ENCODE measurements around the gene CNTROB.
"Not testable (repeated sequence)": the region's sequence is repeated elsewhere in the genome, so short reads cannot be mapped to it uniquely, and the experiment has no call there.

Gene CNTROB

DNA sequence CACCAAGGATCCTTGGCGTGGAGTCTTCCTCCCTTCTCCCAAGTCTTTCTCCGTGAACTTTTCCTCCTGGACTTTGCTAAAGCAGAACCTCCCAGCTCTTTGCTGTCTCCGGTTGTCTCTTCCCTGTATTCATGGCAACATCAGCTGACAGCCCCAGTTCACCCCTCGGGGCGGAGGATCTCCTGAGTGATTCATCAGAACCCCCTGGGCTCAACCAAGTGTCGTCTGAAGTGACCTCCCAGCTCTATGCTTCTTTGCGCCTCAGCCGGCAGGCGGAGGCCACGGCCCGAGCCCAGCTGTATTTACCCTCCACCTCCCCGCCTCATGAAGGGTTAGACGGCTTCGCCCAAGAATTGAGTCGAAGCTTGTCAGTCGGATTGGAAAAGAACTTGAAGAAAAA, 943 bp downstream of the CNTROB start:
- in situ Hi-C loops (cut with MboI; ENCODE audit: low pct_unique_long_range_greater_than_20kb, low sequenced_read_pairs) = no loop called here
- peak; percentile 65 for DNase-seq

DNA sequence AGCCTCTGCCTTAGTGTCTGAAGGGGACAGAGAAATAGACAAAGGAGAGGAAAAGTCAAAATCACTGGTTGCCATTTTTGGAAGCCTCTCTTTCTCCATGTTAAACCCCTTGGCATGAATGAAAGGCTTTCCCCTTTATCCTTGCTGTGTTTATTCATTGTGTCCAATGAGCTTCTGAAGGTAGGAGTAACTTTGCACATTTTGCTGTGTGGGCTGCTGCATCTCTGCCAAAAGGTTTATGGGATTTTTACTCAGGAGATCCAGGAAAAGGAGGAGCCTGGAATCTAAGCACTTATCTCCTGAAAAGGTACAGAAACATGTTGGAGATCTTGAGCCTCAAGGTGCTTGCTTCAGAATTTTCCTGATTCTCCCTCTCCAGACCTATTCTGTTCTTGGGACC, 3.9 kb downstream of the CNTROB start:
- DNase-seq = no peak
- in situ Hi-C loops (cut with MboI; ENCODE audit: low pct_unique_long_range_greater_than_20kb, low sequenced_read_pairs) = no loop called here

DNA sequence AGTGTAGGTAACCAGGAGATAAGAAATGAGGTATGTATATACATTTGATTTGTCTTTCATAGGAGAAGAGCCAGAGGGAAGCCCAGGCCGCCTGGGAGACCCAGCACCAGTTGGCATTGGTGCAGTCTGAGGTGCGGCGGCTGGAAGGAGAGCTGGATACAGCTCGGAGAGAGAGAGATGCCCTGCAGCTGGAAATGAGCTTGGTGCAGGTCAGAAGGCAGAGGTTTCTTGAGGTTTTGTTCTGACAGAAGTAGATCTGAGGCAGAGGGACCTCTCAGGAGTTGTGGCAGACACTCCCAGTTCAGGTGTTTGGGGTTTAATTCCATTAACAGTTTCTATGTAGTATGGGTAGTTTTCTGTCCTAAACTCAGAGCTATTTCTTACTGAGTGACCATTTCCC, 8.0 kb downstream of the CNTROB start:
- no peak for DNase-seq
- in situ Hi-C loops (cut with MboI; ENCODE audit: low pct_unique_long_range_greater_than_20kb, low sequenced_read_pairs) = no loop called here

- in situ Hi-C loops (cut with MboI; ENCODE audit: low pct_unique_long_range_greater_than_20kb, low sequenced_read_pairs) = no loop called here
Measured at GRCh38 chr17:7940743-7941142, 8.7 kb downstream of the CNTROB start.

GRCh38 chr17:7943291-7943690, 11.3 kb downstream of the CNTROB start:
- in situ Hi-C loops (cut with MboI; ENCODE audit: low pct_unique_long_range_greater_than_20kb, low sequenced_read_pairs) = no loop called here
- no peak for DNase-seq

More at GRCh38 chr17:7940743-7941142, 8.7 kb downstream of the CNTROB start:
- DNase-seq = no peak

DNA sequence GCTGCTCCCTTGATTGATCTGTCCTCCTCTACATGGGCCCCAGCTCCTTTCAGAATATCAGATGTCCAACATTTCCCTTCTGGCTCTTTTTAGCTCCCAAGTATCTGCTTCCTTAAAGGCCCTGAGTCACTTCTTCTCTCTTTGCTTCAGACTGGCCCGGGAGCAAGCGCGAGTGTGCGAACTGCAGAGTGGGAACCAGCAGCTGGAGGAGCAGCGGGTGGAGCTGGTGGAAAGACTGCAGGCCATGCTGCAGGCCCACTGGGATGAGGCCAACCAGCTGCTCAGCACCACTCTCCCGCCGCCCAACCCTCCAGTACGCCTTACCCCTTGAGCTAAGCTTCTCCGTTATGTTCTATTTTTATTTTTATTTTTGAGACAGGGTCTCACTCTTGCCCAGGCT, 12.3 kb downstream of the CNTROB start:
- DNase-seq = no peak
- in situ Hi-C loops (cut with MboI; ENCODE audit: low pct_unique_long_range_greater_than_20kb, low sequenced_read_pairs) = no loop called here

- no peak for DNase-seq
- in situ Hi-C loops (cut with MboI; ENCODE audit: low pct_unique_long_range_greater_than_20kb, low sequenced_read_pairs) = no loop called here
Measured at GRCh38 chr17:7945651-7946050, 13.6 kb downstream of the CNTROB start.

DNA sequence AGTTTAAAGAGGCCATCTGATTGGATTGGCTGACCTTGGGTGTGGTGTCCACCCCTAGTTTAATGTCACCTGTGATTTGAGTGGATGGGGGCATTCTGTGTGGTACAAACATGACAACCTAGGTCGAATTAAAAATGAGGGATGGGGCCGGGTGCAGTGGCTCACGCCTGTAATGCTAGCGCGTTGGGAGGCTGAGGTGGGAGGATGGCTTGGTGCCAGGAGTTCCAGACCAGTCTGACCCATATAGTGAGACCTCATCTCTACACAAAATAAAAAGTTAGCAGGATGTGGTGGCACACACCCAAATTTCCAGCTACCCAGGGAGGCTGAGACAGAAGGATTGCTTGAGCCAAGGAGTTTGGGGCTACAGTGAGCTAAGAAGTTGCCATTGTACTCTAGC, 14.4 kb downstream of the CNTROB start:
- in situ Hi-C loops (cut with MboI; ENCODE audit: low pct_unique_long_range_greater_than_20kb, low sequenced_read_pairs) = no loop called here
- DNase-seq = no peak

DNA sequence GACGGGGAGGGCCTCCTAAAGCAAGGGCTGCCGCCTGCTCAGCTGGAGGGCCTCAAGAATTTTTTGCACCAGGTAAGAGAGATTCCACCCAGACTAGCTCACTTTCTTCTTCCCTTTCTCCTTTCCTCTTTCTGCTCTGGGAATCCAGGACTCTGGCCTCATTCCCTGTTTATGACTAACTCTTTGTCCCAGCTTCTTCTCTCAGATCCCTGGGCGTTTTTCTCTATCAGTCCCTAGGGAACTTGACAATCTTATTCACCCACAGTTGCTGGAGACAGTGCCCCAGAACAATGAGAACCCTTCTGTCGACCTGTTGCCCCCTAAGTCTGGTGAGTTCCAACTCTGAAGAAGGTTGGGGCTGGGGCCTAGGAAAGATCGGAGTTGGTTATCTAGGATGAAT, 15.6 kb downstream of the CNTROB start:
- in situ Hi-C loops (cut with MboI; ENCODE audit: low pct_unique_long_range_greater_than_20kb, low sequenced_read_pairs) = no loop called here
- no peak for DNase-seq

DNA sequence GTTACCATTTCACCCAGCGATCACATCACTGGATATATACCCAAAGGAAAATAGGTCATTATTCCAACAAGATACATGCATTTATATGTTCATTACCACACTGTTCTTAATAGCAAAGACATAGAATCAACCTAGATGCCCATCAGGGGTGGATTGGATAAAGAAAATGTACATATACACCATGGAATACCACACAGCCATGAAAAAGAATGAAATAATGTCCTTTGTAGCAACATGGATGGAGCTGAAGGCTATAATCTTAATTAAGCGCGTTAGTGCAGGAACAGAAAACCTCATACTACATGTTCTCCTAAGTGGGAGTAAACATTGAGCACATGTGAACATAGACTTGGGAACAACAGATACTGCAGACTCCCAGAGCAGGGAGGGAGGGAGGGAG, 18.6 kb downstream of the CNTROB start:
- in situ Hi-C loops (cut with MboI; ENCODE audit: low pct_unique_long_range_greater_than_20kb, low sequenced_read_pairs) = no loop called here
- DNase-seq = no peak

DNA sequence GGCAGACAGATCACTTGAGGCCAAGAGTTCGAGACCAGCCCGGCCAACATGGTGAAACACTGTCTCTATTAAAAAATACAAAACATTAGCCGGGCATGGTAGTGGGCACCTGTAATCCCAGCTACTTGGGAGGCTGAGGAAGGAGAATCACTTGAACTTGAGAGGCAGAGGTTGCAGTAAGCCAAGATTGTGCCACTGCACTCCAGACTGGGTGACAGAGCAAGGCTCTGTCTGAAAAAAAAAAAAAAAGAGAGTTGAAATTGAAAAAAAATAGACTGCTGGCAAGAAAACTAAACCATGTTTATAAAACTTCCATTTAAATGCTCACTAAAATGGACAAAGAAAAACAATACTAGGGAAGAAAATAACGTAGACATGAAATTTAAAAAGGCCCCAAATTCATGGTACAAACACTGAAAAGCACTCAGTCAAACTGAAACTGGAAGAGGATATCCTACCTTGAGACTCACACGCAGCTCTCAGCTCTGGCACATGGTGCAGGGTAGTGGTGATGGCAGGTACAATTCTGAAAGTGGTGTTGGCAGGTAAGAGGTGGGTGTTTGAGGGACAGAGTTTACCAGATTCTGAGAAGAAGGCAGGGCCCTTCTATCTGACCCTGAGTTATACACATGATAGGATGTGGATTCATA, 19.3 kb downstream of the CNTROB start:
- in situ Hi-C loops (cut with MboI; ENCODE audit: low pct_unique_long_range_greater_than_20kb, low sequenced_read_pairs) = no loop called here
- no peak for DNase-seq

- in situ Hi-C loops (cut with MboI; ENCODE audit: low pct_unique_long_range_greater_than_20kb, low sequenced_read_pairs); DNase-seq: not testable (repeated sequence)
Measured at GRCh38 chr17:7953266-7953665, 21.3 kb downstream of the CNTROB start.

DNA sequence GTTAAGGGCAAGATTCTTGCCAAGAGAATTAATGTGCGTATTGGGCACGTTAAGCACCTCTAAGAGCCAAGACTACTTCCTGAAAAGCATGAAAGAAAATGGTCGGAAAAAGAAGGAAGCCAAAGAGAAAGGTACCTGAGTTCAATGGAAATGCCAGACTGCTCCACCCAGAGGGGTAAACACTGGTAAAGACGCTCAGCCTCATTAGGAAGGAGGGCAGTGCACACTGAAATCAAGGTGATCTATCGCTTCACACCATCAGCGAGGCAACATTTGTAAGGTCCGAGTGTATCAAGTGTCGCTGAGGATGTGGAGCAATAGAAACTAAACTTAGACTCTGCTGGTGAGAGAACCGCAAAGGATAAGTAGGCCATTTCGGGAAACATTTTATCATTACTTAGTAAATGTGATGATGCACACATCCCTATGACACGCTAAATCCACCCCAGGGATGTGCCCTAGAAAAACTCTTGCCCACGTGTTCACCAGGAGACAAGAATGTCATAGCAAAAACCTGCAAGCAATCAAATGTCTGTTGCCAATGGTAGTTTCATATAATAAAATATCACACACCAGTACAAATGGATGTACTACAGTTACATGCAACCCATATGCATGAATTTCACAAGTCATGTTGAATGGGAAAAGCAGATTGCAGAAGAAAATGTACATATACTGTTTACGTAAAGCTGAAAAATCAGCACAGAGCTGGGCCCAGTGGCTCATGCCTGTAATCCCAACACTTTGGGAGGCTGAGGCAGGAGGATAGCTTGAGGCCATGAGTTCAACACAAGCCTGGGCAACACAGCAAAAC, 23.6 kb downstream of the CNTROB start:
- in situ Hi-C loops (cut with MboI; ENCODE audit: low pct_unique_long_range_greater_than_20kb, low sequenced_read_pairs) = no loop called here
- DNase-seq = no peak

DNA sequence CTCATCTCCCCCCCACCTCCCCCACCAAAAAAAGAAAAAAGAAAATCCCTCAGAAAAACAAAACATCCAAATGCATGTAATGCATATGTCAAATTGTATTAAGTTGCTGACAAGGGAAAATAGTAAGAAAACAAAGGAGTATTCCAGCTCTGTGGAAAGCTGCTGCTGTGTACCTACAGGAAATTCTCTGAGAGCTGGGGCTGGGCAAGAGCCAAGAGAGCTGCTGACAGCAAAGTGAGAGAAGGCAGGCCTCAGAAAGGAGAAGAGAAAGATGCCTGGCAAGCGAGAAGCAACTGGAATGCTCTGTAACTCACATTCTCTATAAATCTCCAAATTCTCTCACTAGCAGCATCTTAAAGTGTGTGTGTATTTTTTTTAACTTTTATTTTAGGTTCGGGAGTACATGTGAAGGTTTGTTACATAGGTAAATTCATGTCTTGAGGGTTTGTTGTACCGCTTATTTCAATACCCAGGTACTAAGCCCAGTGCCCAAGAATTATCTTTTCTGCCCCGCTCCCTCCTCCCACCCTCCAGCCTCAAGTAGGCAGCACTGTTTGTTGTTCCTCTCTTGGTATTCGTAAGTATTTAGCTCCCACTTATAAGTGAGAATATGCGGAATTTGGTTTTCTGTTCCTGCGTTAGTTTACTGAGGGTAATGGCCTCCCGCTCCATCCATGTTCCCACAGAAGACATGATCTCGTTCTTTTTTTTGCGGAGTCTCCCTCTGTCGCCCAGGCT, 24.4 kb downstream of the CNTROB start:
- no peak for DNase-seq
- in situ Hi-C loops (cut with MboI; ENCODE audit: low pct_unique_long_range_greater_than_20kb, low sequenced_read_pairs) = no loop called here

GRCh38 chr17:7959503-7960253, 27.7 kb downstream of the CNTROB start:
- in situ Hi-C loops (cut with MboI; ENCODE audit: low pct_unique_long_range_greater_than_20kb, low sequenced_read_pairs) = no loop called here
- DNase-seq = no peak

- in situ Hi-C loops (cut with MboI; ENCODE audit: low pct_unique_long_range_greater_than_20kb, low sequenced_read_pairs) = no loop called here
- no peak for DNase-seq
Measured at GRCh38 chr17:7961421-7961820, 29.4 kb downstream of the CNTROB start.

DNA sequence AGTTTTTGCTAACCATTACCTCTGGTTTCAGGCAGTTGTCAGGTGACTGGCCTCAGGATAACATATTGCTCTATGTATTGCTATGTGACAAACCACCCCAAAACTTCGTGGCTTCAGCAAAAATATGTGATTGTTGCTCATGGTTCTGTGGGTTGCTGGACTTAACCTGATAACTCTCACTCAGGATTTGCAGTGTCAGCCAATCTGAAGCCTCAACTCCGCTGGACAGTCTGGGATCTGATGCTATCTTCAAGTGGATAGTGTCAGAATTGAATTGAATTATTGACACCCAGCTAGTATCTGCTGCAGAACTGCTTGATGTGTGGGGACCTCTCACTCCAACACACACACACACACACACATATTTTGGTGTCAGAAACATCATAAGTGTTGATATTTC, 35.7 kb downstream of the CNTROB start:
- in situ Hi-C loops (cut with MboI; ENCODE audit: low pct_unique_long_range_greater_than_20kb, low sequenced_read_pairs) = no loop called here
- no peak for DNase-seq

DNA sequence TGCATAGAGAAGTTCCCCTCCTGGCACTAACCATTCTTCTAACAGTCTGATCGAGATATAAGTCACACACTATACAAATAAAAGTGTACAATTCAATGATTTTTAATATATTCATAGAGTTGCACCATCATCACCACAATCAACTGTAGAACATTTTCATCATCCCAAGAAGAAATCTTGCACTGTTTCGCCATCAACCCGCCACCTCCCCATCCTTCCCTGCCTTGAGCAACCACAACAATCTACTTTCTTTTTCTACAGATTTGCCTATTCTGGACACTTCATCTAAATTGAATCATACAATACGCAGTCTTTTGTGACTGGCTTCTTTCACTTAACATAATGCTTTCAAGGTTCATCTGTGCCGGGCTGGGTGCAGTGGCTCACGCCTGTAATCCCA, 37.4 kb downstream of the CNTROB start:
- in situ Hi-C loops (cut with MboI; ENCODE audit: low pct_unique_long_range_greater_than_20kb, low sequenced_read_pairs) = no loop called here
- no peak for DNase-seq

- DNase-seq = no peak
- in situ Hi-C loops (cut with MboI; ENCODE audit: low pct_unique_long_range_greater_than_20kb, low sequenced_read_pairs) = no loop called here
Measured at GRCh38 chr17:7971651-7972050, 39.6 kb downstream of the CNTROB start.
